K562 (cell line): ENCODE results near the gene RNLS. TPM values are rescaled to one million over a fixed set of nuclear protein-coding genes. Genes with fewer than 3 reads are reported as not detected.

Experiments used
- ATAC-seq: fragments of 200-7000 bp; cut with Tn5 transposase; 3 replicates; pipeline ENCODE4 v1.9.1; 2020; ENCODE audit warnings: moderate library complexity
- BruUV-seq: library from RNA; stranded (reverse); fragments of 400-500 nt; replicated peaks from 2 replicates; lab custom pipeline; 2021; lab: Mats Ljungman, UMichigan
- CTCF ChIA-PET: fragments of 300-600 bp; formaldehyde crosslinking; extraction: SDS; loops from one replicate; lab custom pipeline; 2021; ENCODE audit warnings: low intra/inter-chr PET ratio; lab: Yijun Ruan, JAX
- POLR2A ChIA-PET: fragments of 300-600, 350-650 bp; sonication (Branson Sonifier 250); formaldehyde crosslinking; extraction: SDS; loops from one replicate; lab custom pipeline; 2021; ENCODE audit warnings: antibody characterized with exemption, inconsistent platforms; lab: Yijun Ruan, JAX
- DNase-seq, 4 experiments: peaks; one replicate each; pipeline versions ENCODE4 v3.0.0 to v3.0.0-alpha.2; 2011 to 2018; ENCODE audit warnings: low spot score in 3 of 4, mixed read lengths in 3 of 4; ENCODE audit errors: extremely low read depth in 1 of 4
- FAIRE-seq: peaks from 2 replicates; lab custom pipeline; 2011; peaks lifted over from hg19 to GRCh38; lab: Jason Lieb, UNC
- H2AFZ ChIP-seq: 2 replicates; pipeline ENCODE4 v1.6.0; 2011; ENCODE audit warnings: low read depth, low read length, control low read depth, inconsistent platforms
- H3K27ac ChIP-seq: fragments of 200-600 bp; 3 replicates; pipeline ENCODE4 v1.8.0; 2011; ENCODE audit warnings: low read depth, mild to moderate bottlenecking, control low read depth, inconsistent platforms, low read length, moderate library complexity, mixed read lengths; ENCODE audit errors: extremely low read depth
- H3K27me3 ChIP-seq, 2 experiments: fragments of 300-600 bp in 1 of 2; 2 replicates in 1 of 2; 3 replicates in 1 of 2; pipeline versions ENCODE4 v1.6.0 to v1.8.0; 2011; ENCODE audit warnings: inconsistent platforms in 2 of 2, low read length in 2 of 2, mild to moderate bottlenecking in 1 of 2, mixed read lengths in 1 of 2, moderate library complexity in 1 of 2; ENCODE audit not compliant: control insufficient read depth in 2 of 2, insufficient read depth in 2 of 2
- H3K36me3 ChIP-seq: fragments of 300-600 bp; 3 replicates; pipeline ENCODE4 v1.8.0; 2011; ENCODE audit warnings: mild to moderate bottlenecking, low read length, inconsistent platforms; ENCODE audit not compliant: control insufficient read depth, insufficient read depth
- H3K4me1 ChIP-seq, 2 experiments: fragments of 200-600 bp in 1 of 2; replicated peaks in 1 of 2; 2 replicates in 1 of 2; 3 replicates in 1 of 2; pipeline versions ENCODE4 v1.5.1 to v1.8.0; 2011; ENCODE audit warnings: inconsistent platforms in 2 of 2, low read length in 2 of 2, mild to moderate bottlenecking in 1 of 2, mixed read lengths in 1 of 2, moderate library complexity in 1 of 2; ENCODE audit not compliant: control insufficient read depth in 2 of 2, insufficient read depth in 2 of 2
- H3K4me2 ChIP-seq: 2 replicates; pipeline ENCODE4 v1.6.1; 2011; ENCODE audit warnings: low read length, control low read depth, inconsistent platforms, mixed read lengths; ENCODE audit not compliant: insufficient read depth
- H3K4me3 ChIP-seq: fragments of 200-600 bp; sonication (generic), shearing (Covaris generic); 2 replicates; pipeline ENCODE4 v1.5.1; 2016; ENCODE audit warnings: control low read depth, inconsistent platforms
- H3K79me2 ChIP-seq: fragments of 200-600 bp; 3 replicates; pipeline ENCODE4 v1.8.0; 2011; ENCODE audit warnings: low read length, inconsistent platforms; ENCODE audit not compliant: control insufficient read depth, insufficient read depth
- H3K9ac ChIP-seq, 2 experiments: 2 replicates each; pipeline versions ENCODE4 v1.6.0 to v1.6.1; 2011; ENCODE audit warnings: low read depth in 2 of 2, low read length in 2 of 2, control low read depth in 1 of 2, inconsistent platforms in 1 of 2, mild to moderate bottlenecking in 1 of 2, mixed read lengths in 1 of 2; ENCODE audit not compliant: insufficient read depth in 1 of 2
- H3K9me1 ChIP-seq: one replicate; pipeline ENCODE4 v1.6.0; 2011; ENCODE audit warnings: inconsistent platforms, mild to moderate bottlenecking, low read length, moderate library complexity; ENCODE audit not compliant: control insufficient read depth, insufficient read depth
- H3K9me3 ChIP-seq: replicated peaks from 2 replicates; pipeline ENCODE4 v1.5.1; 2011; ENCODE audit warnings: low read depth, low read length, inconsistent platforms; ENCODE audit not compliant: control insufficient read depth, insufficient read depth
- H4K20me1 ChIP-seq: replicated peaks from 2 replicates; pipeline ENCODE4 v1.6.1; 2011; ENCODE audit warnings: low read length, inconsistent platforms, mixed read lengths; ENCODE audit not compliant: control insufficient read depth, insufficient read depth
- ARID4B ChIP-seq: sonication (generic); formaldehyde crosslinking; IDR thresholded peaks from 2 replicates; pipeline ENCODE4 v1.8.0; 2022; ENCODE audit warnings: mild to moderate bottlenecking, missing genetic modification reagents
- ARNT ChIP-seq, 2 experiments: fragments of 450-650 bp; IDR thresholded peaks; 2 replicates each; pipeline ENCODE4 v1.6.1; 2016; ENCODE audit warnings: mild to moderate bottlenecking in 1 of 2
- CHD1 ChIP-seq: fragments of 200-600 bp; sonication (generic); IDR thresholded peaks from one replicate; pipeline ENCODE4 v1.6.1; 2012; ENCODE audit warnings: mild to moderate bottlenecking, moderate library complexity, low read length, inconsistent platforms
- ESRRA ChIP-seq: fragments of 450-650 bp; IDR thresholded peaks from 2 replicates; pipeline ENCODE4 v1.6.1; 2014; ENCODE audit warnings: low read depth, mild to moderate bottlenecking, moderate library complexity, borderline replicate concordance
- FUS ChIP-seq: fragments of 200-400 bp; formaldehyde crosslinking; optimal IDR thresholded peaks from 2 replicates; pipeline ENCODE3; 2017; ENCODE audit warnings: low read depth, low read length
- MEIS2 ChIP-seq: fragments of 450-650 bp; IDR thresholded peaks from 2 replicates; pipeline ENCODE4 v1.6.1; 2014; ENCODE audit warnings: mild to moderate bottlenecking; ENCODE audit not compliant: partially characterized antibody
- NFYB ChIP-seq: IDR thresholded peaks from 2 replicates; pipeline ENCODE4 v1.6.1; 2011; ENCODE audit warnings: mild to moderate bottlenecking, moderate library complexity; ENCODE audit not compliant: insufficient read length; ENCODE audit errors: extremely low read depth
- SP1 ChIP-seq: sonication (generic); formaldehyde crosslinking; IDR thresholded peaks from 2 replicates; pipeline ENCODE4 v1.8.1; 2022; ENCODE audit warnings: mild to moderate bottlenecking, missing genetic modification reagents
- TEAD1 ChIP-seq, 2 experiments: fragments of 450-650 bp in 1 of 2; sonication (generic) in 1 of 2; formaldehyde crosslinking; IDR thresholded peaks; 2 replicates each; pipeline versions ENCODE4 v1.4.0 to v1.8.0; 2020 to 2022; ENCODE audit warnings: mild to moderate bottlenecking in 2 of 2, missing genetic modification reagents in 1 of 2
- ZFP36 ChIP-seq: fragments of 150-350 bp; IDR thresholded peaks from 2 replicates; pipeline ENCODE4 v1.6.1; 2018; ENCODE audit warnings: low read length, low read depth; ENCODE audit not compliant: partially characterized antibody
- WGBS: fragments of 100-300 bp; shearing (Covaris generic); methylation state at CpG from one replicate; pipeline ENCODE4 v1.1.6; 2016; ENCODE audit warnings: low coverage, mixed read lengths; ENCODE audit not compliant: insufficient coverage; ENCODE audit errors: missing lambda C conversion rate; 5-methylcytosine and 5-hydroxymethylcytosine counted together
- in situ Hi-C: fragments of 300-500 bp; cut with MboI; formaldehyde crosslinking; loops from 4 replicates; pipeline ENCODE4 v1.15.0; 2018; ENCODE audit warnings: inconsistent platforms, mixed read lengths
- intact Hi-C: fragments of 100-400 bp; cut with micrococcal nuclease; formaldehyde crosslinking; loops from 2 replicates; pipeline ENCODE4 v1.14.2; 2022
- polyA plus RNA-seq, 8 experiments: library from polyadenylated mRNA; depleted of rRNA in 4 of 8; stranded (reverse) in 5 of 8; unstranded in 3 of 8; fragments of >200 nt; fragmentation: Nextera tagmentation in 2 of 8; fragmentation: Illumina TruSeq in 1 of 8; extraction: Ambion mirVana in 2 of 8; extraction: Trizol in 1 of 8; gene quantifications; 2 replicates each; pipeline versions ENCODE4 v1.2.1 to v1.2.3, GENCODE V29; 2011 to 2014; ENCODE audit warnings: inconsistent platforms in 1 of 8, missing spikeins in 1 of 8
- total RNA-seq, 7 experiments: library from RNA; depleted of rRNA in 6 of 7; stranded (reverse); fragments of >200 nt in 6 of 7; fragmentation: Illumina TruSeq in 2 of 7; extraction: Trizol in 2 of 7; gene quantifications; 2 replicates each; pipeline versions ENCODE4 v1.2.1 to v1.2.3, GENCODE V29; 2011 to 2021; ENCODE audit warnings: low replicate concordance in 1 of 7
- TF ChIP-seq, protein P1 (sequence below): IDR thresholded peaks from 2 replicates; pipeline ENCODE4 v1.6.1; 2012; ENCODE audit warnings: low read depth, low read length, improper control_type of control experiment, borderline replicate concordance
- TF ChIP-seq, protein P2 (sequence below): conservative IDR thresholded peaks from 2 replicates; pipeline ENCODE4 v1.6.1; 2011; ENCODE audit warnings: low read depth, mild to moderate bottlenecking, low read length; ENCODE audit not compliant: control insufficient read depth

Gene RNLS
- total and polyA plus RNA-seq, 9 of the 15 experiments (the other 6 are each of a cell fraction or from before 2014, with no cell fraction given): 0.14 to 0.72 (median 0.41) TPM; not detected in 3

DNA sequence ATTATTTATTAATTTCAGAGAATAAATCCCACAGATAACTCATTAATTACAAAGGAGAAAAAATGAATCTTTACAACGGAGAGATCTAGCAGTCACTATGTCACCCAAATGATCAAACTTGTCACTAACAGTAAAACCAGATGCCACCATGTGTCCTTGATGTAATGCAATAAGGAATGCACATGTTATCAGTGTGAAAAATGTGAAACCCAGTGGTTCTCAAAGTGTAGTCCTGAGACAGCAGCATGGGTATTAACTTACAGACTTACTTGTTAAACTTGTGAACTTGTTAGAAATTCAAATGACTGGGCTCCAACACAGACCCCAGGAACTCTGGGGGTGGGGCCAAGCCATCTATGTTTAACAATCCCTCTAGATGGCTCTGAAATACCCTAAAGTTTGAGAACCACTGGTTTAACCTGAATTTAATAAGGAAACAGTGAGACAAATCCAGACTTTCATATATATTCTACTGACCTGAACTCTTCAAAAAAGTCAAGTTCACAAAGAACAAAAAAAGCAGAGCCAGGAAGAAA, 77.4 kb downstream of the RNLS start:
- no peaks in the 10 kb centered on the region for H3K9me1 ChIP-seq
- H3K27me3 ChIP-seq: no peaks in the 10 kb centered on the region
- intact Hi-C loops (no loop called here), in situ Hi-C loops (no loop called here)
- H2AFZ ChIP-seq: no peak overlapping the region
- no peak overlapping the region for H3K9ac ChIP-seq
- CTCF ChIA-PET: no interaction called here
- no TSS peak for BruUV-seq
- H3K79me2 ChIP-seq: no peaks in the 10 kb centered on the region
- H3K9me3 ChIP-seq: no peaks in the 10 kb centered on the region
- H3K36me3 ChIP-seq: no peaks in the 10 kb centered on the region
- H3K27ac ChIP-seq: no peak overlapping the region
- no peak overlapping the region for H3K4me2 ChIP-seq
- WGBS: 0% methylated on average over 1 of the region's 1 CpG
- H3K4me1 ChIP-seq: no peaks in the 10 kb centered on the region
- POLR2A ChIA-PET: no interaction called here
- ATAC-seq (no peak), FAIRE-seq (no peak), DNase-seq (no peak)
- no peak overlapping the region for H3K4me3 ChIP-seq
- H4K20me1 ChIP-seq: no peaks in the 10 kb centered on the region
- no peak for TF ChIP-seq MEIS2
- no peak for TF ChIP-seq ESRRA
- TF ChIP-seq CHD1: no peak
- TF ChIP-seq FUS: no peak
- no peak for TF ChIP-seq ARNT (IDR thresholded peaks at IDR 0.05)
- no peak for TF ChIP-seq NFYB
- TF ChIP-seq, protein P1, sequence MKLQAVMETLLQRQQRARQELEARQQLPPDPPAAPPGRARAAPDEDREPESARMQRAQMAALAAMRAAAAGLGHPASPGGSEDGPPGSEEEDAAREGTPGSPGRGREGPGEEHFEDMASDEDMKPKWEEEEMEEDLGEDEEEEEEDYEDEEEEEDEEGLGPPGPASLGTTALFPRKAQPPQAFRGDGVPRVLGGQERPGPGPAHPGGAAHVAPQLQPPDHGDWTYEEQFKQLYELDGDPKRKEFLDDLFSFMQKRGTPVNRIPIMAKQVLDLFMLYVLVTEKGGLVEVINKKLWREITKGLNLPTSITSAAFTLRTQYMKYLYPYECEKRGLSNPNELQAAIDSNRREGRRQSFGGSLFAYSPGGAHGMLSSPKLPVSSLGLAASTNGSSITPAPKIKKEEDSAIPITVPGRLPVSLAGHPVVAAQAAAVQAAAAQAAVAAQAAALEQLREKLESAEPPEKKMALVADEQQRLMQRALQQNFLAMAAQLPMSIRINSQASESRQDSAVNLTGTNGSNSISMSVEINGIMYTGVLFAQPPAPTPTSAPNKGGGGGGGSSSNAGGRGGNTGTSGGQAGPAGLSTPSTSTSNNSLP: no peak
- TF ChIP-seq ARID4B (CRISPR knock-in tag): no peak
- TF ChIP-seq, protein P2, sequence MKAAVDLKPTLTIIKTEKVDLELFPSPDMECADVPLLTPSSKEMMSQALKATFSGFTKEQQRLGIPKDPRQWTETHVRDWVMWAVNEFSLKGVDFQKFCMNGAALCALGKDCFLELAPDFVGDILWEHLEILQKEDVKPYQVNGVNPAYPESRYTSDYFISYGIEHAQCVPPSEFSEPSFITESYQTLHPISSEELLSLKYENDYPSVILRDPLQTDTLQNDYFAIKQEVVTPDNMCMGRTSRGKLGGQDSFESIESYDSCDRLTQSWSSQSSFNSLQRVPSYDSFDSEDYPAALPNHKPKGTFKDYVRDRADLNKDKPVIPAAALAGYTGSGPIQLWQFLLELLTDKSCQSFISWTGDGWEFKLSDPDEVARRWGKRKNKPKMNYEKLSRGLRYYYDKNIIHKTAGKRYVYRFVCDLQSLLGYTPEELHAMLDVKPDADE: no peak
- no peak for TF ChIP-seq TEAD1 (CRISPR knock-in tag; IDR thresholded peaks at IDR 0.05)
- TF ChIP-seq ZFP36: no peak
- no peak for TF ChIP-seq SP1 (CRISPR knock-in tag)
